PFSK-1 (cell line): ENCODE measurements around the gene CRTAC1.

Experiments used
- POLR2AphosphoS5 ChIP-seq: IDR thresholded peaks from 2 replicates; pipeline ENCODE4 v1.6.1; 2012; ENCODE audit warnings: low read depth, mild to moderate bottlenecking, control low read depth, low read length, moderate library complexity
- REST ChIP-seq, 2 experiments: IDR thresholded peaks; 2 replicates each; pipeline versions ENCODE4 v1.6.1 to v1.8.0; 2011 to 2012; ENCODE audit warnings: low read depth in 2 of 2, low read length in 2 of 2, control low read depth in 1 of 2, inconsistent platforms in 1 of 2, mild to moderate bottlenecking in 1 of 2, moderate library complexity in 1 of 2; ENCODE audit not compliant: insufficient read depth in 1 of 2
- TAF1 ChIP-seq: IDR thresholded peaks from 2 replicates; pipeline ENCODE4 v1.6.1; 2012; ENCODE audit warnings: low read length, control low read depth, borderline replicate concordance; ENCODE audit not compliant: insufficient read depth

GRCh38 chr10:97822261-97822687, 208.1 kb downstream of the CRTAC1 start:
- no peak for TF ChIP-seq REST (IDR thresholded peaks at IDR 0.05; ENCODE audit: insufficient read depth in 1 of 2, low read depth in 2 of 2, low read length in 2 of 2)
- no peak for TF ChIP-seq TAF1
- no peak for TF ChIP-seq POLR2AphosphoS5
